ENCODE data around the gene TAS1R2.
"Not testable (repeated sequence)": the region's sequence is repeated elsewhere in the genome, so short reads cannot be mapped to it uniquely, and the experiment has no call there.

Gene TAS1R2

GRCh38 chr1:18868354-18868753 is 8.9 kb upstream of the TAS1R2 start:
- no peak for DNase-seq

- no peak for DNase-seq
Measured at GRCh38 chr1:18866846-18867245, 7.4 kb upstream of the TAS1R2 start.

DNA sequence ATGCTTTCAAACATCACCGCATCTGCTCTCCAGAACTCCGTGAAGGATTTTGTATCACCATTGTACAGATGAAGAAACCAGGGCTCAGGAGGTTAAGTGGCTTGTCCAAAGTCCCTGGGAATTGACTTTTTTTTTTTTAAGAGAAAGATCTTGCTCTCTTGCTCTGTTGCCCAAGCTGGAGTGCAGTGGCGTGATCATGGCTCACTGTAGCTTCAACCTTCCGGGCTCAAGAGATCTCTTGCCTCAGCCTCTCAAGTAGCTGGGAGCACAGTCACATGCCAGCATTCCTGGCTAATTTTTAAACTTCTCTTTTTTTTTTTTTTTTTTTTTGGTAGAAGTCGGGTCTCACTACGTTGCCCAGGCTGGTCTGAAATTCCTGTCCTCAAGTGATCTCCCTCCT is 6.9 kb upstream of the TAS1R2 start:
- no peak for DNase-seq

GRCh38 chr1:18865176-18865575 is 5.7 kb upstream of the TAS1R2 start:
- DNase-seq: no peak

- no peak for DNase-seq
Measured at GRCh38 chr1:18861590-18861989, 2.1 kb upstream of the TAS1R2 start.

DNA sequence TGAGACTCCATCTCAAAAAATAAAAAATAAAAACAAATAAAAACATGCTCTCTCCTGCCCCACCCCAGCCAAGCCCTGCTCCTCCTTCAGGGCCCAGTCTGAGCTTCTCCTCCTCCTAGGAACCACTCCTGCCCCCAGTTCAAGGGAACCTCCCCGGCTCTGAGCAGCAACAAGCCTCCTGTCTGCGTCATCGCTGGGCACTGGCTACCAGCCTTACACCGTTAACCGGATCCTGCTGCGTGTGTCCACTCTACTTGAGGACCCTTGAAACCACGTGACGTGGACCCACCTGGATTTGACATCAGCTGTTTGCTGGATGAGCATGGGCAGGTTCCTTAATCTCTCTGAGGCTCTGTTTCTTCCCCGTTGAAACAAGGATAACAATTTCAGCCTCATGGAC is 1.6 kb upstream of the TAS1R2 start:
- DNase-seq: no peak

- no peak for DNase-seq
Measured at GRCh38 chr1:18858070-18858688, 1.3 kb downstream of the TAS1R2 start.

- no peak for DNase-seq
Measured at GRCh38 chr1:18856435-18856834, 3.0 kb downstream of the TAS1R2 start.

GRCh38 chr1:18855573-18855972 is 3.9 kb downstream of the TAS1R2 start:
- DNase-seq: no peak

- no peak for DNase-seq
Measured at GRCh38 chr1:18854331-18855025, 5.0 kb downstream of the TAS1R2 start.

GRCh38 chr1:18852501-18852900 is 7.0 kb downstream of the TAS1R2 start:
- no peak for DNase-seq

- no peak for DNase-seq
Measured at GRCh38 chr1:18849261-18849711, 10.2 kb downstream of the TAS1R2 start.

DNA sequence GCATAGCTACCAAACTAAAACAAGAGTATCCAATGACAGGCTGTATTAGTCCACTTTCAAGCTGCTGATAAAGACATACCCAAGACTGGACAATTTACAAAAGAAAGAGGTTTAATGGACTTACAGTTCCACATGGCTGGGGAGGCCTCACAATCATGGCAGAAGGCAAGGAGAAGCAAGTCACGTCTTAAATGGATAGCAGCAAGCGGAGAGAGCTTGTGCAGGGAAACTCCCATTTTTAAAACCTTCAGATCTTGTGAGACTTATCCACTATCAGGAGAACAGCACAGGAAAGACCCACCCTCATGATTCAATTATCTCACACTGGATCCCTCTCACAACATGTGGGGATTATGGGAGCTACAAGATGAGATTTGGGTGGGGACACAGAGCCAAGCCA is 11.7 kb downstream of the TAS1R2 start:
- DNase-seq: not testable (repeated sequence)

GRCh38 chr1:18840145-18840544 is 19.3 kb downstream of the TAS1R2 start:
- no peak for DNase-seq

DNA sequence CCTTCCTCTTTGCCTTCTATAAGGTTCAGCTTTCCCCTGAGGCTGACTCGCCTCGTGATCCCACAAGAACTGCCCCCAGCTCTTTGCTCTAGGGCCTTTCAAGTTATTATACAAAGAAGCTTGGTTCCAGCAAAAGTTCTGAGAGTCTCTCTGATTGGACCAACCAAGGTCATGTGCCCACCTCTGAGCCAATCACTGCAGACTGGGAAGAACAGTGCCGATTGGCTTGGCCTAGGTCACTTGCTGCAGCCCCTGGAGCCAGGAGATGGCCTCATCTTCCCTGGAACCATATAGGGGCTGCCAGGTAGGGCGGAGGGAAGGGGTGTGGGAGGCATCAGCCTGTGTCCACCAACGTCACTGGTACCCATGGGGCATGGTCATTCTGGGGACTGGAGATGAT is 22.8 kb downstream of the TAS1R2 start:
- DNase-seq: no peak

GRCh38 chr1:18832319-18832718 is 27.1 kb downstream of the TAS1R2 start:
- DNase-seq: not testable (repeated sequence)

- DNase-seq: no peak
Measured at GRCh38 chr1:18831656-18832055, 27.8 kb downstream of the TAS1R2 start.

DNA sequence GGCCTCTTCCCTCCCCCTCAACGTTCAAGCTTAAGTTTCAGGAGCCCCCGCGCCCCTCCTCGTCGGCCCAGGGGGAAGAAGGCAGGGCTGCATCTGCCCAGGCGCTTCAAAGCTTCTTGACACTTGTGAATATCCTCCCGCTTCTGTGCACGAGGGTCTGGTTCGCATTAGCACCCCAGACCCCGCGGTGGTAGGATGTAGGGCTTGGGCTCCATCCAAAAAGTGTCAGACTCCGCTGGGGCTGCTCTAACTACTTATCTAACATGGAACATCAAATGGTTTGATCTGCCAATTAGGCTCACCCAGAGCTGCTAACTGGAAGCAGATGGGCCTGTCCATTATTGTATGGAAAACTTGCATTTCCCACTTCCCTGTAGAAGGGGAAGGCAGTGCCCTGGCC is 28.9 kb downstream of the TAS1R2 start:
- no peak for DNase-seq

GRCh38 chr1:18829671-18830070 is 29.8 kb downstream of the TAS1R2 start:
- DNase-seq: no peak

DNA sequence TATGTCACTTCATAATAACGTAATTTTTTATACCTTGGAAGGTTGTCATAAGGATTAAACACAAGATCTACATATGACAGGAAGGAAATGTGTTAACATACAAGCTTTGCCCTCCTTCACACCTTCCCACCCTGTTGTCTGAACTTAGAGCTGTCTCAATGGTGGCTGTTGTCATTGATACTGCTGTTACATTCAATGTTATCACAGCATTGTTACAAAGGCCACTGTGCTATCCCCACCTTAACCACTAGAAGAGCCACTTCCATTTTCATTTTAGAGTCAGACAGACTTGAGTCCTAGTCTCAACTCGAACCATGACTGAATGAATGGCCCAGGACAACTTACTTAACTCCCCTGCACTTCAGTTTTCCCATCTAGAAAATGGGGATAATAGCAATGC is 31.2 kb downstream of the TAS1R2 start:
- DNase-seq: no peak

DNA sequence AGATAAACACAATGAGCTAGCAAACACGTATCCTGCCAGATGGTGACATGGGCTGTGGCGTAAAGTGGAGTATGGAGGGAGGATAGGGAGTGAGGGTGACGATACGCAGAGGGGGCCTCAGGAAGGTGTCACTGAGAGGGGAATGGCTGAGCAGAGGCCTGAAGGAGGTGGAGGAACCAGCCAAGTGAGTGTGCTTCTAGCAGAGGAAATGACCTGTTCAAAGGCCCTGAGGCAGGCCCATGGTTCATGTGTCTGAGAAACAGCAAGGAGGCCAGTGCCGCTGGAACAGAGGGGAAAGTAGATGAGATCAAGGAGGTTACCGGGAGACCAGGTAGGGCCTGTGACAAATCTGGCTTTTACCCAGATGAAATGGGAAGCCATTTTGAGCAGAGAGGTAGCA is 36.0 kb downstream of the TAS1R2 start:
- DNase-seq: no peak

- peak; percentile 65 for DNase-seq
Measured at GRCh38 chr1:18820791-18821641, 38.4 kb downstream of the TAS1R2 start.

GRCh38 chr1:18819986-18820790 is 39.3 kb downstream of the TAS1R2 start:
- DNase-seq: no peak

All from activated naive CD4-positive, alpha-beta T cell treated with anti-CD3 and anti-CD28 coated beads, Interleukin-2, amount 50 U/mL, for 16 hours (primary cell).